ENCODE results near the gene ABCF2.

Gene ABCF2

DNA sequence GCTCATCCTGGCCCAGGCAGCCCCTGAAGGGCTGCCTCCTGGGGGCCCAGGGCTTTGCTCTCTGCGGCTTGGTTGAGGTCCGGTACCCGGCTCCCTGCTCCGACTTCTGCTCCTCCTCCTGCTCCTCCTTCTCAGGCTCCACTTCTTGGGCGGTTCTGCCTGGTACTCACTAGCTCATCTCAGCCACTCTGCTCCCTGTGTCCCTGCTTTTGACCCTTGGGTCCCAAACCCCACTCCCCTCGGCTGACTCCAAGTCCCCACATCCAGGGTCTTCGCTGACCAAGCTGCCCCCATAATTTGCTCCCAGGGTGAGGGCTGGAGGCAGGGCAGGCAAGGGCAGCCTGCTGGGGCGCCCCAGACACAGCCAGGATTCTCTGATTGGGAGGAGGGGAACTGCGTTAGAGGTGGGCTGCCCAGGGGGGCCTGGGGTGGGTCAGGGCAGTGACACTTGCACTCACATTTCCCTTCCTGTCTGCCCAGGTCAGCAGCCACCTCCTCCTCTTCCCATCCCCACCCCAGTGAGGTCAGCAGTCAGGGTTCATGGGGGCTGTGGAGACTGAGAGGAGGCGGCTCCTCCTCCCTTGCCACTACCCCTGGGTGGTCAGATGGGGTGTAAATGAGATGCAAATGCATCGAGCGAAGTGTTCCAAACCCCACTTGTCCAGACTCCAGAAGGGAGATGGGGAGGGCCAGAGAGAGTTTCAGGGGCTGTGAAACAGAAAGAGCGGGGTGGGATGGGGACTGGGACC is 19.3 kb upstream of the ABCF2 start:
- Histone ChIP-seq H3K36me3 (ENCODE audit: control insufficient read depth in 4 of 4, insufficient read depth in 4 of 4, low read length in 3 of 4) (peaks cover 0 to 4% (median 2%) of the 10 kb centered on the region in 4 experiments), H3K9me3 (ENCODE audit: control extremely low read depth in 1 of 5, control insufficient read depth in 4 of 5, insufficient read depth in 2 of 5, low read depth in 1 of 5, low read length in 4 of 5) (no peaks in the 10 kb centered on the region), H3K4me3 (ENCODE audit: control insufficient read depth in 1 of 7, extremely low read depth in 1 of 7, insufficient read depth in 4 of 7, low read depth in 2 of 7, low read length in 6 of 7) (peak overlapping the region in 1 of 7 experiments; percentile 15), H3K27me3 (replicated peaks in 2 of 5; ENCODE audit: control insufficient read depth in 4 of 5, insufficient read depth in 5 of 5, low read length in 4 of 5) (peaks cover 0 to 66% (median 35%) of the 10 kb centered on the region in 5 experiments), H3K27ac (ENCODE audit: insufficient read depth in 1 of 2, low read depth in 1 of 2, low read length in 2 of 2, poor library complexity in 1 of 2, severe bottlenecking in 2 of 2) (no peak overlapping the region), H3K4me1 (ENCODE audit: control extremely low read depth in 1 of 4, control insufficient read depth in 4 of 4, insufficient read depth in 4 of 4, low read length in 3 of 4) (peaks cover 5 to 59% (median 56%) of the 10 kb centered on the region in 4 experiments)
- 64% methylated on average over 8 of the region's 13 CpGs for WGBS (ENCODE audit: insufficient coverage)
- POLR2A ChIA-PET, result interaction anchor here (1.0 kb wide), 1 partner anchor 27 kb away, joined by 3 read pairs; no protein-coding TSS in a partner anchor
- CTCF ChIA-PET, result interaction anchor here (0.8 to 7.9 kb wide), 19 partner anchors 8 to 116 kb away, joined by 3 to 98 read pairs (median 5); partner anchors contain the start of gene CHPF2
- DNase-seq, result no peak

DNA sequence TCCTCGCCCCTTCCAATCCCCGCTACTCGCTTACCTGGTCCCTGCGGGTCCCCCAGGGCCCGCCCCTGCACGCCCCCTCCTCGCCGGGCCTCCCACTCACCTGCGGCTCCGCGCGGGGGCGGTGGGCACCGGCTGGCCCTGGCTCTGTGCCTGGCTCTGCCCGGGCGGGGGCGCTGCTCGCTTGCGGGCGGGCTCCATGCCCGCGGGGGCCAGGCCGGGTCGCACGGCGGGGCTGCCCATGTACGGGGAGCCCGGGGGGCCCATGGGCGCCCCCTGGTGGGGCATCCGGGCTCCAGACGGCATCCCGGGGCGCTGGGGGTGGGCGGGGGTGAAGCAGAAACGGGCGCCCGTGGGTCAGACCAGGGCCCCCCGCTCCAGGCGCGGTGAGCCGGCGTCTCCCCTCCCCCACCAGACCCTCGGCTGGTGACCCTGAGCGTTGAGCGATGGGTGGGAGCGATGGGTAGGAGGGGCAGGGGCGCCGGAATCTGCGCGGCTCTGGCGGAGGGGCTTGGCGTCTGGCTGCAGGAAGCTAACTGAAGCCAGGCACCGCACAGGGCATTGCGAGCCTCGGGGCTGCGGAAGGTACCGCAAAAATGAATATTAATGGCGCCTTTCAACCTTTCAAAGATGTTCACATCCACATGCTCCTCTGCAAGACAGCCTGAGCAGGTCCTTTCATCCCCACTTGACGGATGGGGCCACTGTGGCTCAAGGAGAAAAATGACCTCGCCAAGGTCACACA is 18.5 kb upstream of the ABCF2 start:
- POLR2A ChIA-PET, result interaction anchor here (0.6 kb wide), 1 partner anchor 10 kb away, joined by 4 read pairs; no protein-coding TSS in a partner anchor
- Histone ChIP-seq H3K4me1 (ENCODE audit: control extremely low read depth in 1 of 4, control insufficient read depth in 4 of 4, insufficient read depth in 4 of 4, low read length in 3 of 4) (peaks cover 5 to 56% (median 55%) of the 10 kb centered on the region in 4 experiments), H3K36me3 (ENCODE audit: control insufficient read depth in 4 of 4, insufficient read depth in 4 of 4, low read length in 3 of 4) (peaks cover 0 to 9% (median 5%) of the 10 kb centered on the region in 4 experiments)

DNA sequence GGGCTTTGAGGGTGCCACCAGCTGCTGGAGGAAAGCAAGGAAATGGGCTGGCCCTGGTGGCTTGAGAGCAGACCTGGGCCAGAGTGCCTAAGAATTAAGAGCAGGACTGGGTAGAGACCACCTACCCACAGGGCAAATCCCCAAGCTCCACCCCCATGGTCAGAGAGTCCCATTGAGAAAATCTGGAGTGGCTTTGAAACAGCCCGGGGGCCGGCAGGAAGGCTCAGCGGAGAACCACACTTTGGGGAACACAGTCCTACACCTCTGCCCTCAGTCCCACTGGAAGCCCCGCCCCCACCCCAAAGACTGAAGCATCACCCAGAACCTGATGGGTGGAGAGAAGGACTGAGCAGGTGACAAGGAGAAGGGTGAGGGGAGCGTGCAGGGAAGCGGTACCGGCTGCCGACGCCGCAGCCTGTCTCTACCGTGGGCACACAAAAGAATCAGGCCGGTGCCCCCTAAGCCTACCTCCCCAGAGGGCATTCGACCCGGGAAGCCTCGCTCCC is 17.9 kb upstream of the ABCF2 start:
- H3K36me3 ChIP-seq (ENCODE audit: control insufficient read depth in 4 of 4, insufficient read depth in 4 of 4, low read length in 3 of 4), result peaks cover 0 to 15% (median 8%) of the 10 kb centered on the region in 4 experiments
- 6% methylated on average over 8 of the region's 15 CpGs for WGBS (ENCODE audit: insufficient coverage)
- ChIA-PET CTCF (interaction anchor here (0.8 to 7.9 kb wide), 31 partner anchors 10 to 637 kb away, joined by 3 to 98 read pairs (median 6); partner anchors contain the start of genes ABCF2, CHPF2 and H2BK1), POLR2A (interaction anchor here (1.1 to 2.1 kb wide), 2 partner anchors 11 to 18 kb away, joined by 3 to 15 read pairs; partner anchors contain the start of genes ABCF2 and CHPF2)
- H3K27ac ChIP-seq (ENCODE audit: insufficient read depth in 1 of 2, low read depth in 1 of 2, low read length in 2 of 2, poor library complexity in 1 of 2, severe bottlenecking in 2 of 2), result no peak overlapping the region
- H3K9me3 ChIP-seq (ENCODE audit: control extremely low read depth in 1 of 5, control insufficient read depth in 4 of 5, insufficient read depth in 2 of 5, low read depth in 1 of 5, low read length in 4 of 5), result no peaks in the 10 kb centered on the region
- no peak for DNase-seq
- H3K27me3 ChIP-seq (replicated peaks in 2 of 5; ENCODE audit: control insufficient read depth in 4 of 5, insufficient read depth in 5 of 5, low read length in 4 of 5), result peaks cover 0 to 52% (median 21%) of the 10 kb centered on the region in 5 experiments
- H3K4me3 ChIP-seq (ENCODE audit: control insufficient read depth in 1 of 7, extremely low read depth in 1 of 7, insufficient read depth in 4 of 7, low read depth in 2 of 7, low read length in 6 of 7), result peak overlapping the region in 5 of 7 experiments; percentile 32 to 62 (median 46)
- H3K4me1 ChIP-seq (ENCODE audit: control extremely low read depth in 1 of 4, control insufficient read depth in 4 of 4, insufficient read depth in 4 of 4, low read length in 3 of 4), result peaks cover 5 to 56% (median 55%) of the 10 kb centered on the region in 4 experiments

More for the DNA sequence above, 18.5 kb upstream of the ABCF2 start:
- 5% methylated on average over 39 of the region's 60 CpGs for WGBS (ENCODE audit: insufficient coverage)
- CTCF ChIA-PET, result interaction anchor here (0.8 to 7.9 kb wide), 23 partner anchors 9 to 637 kb away, joined by 3 to 98 read pairs (median 5); partner anchors contain the start of genes CHPF2 and H2BK1
- peaks cover 0 to 59% (median 27%) of the 10 kb centered on the region in 5 experiments for H3K27me3 ChIP-seq (replicated peaks in 2 of 5; ENCODE audit: control insufficient read depth in 4 of 5, insufficient read depth in 5 of 5, low read length in 4 of 5)
- peak; percentile 61 to 72 (median 71) for DNase-seq
- H3K27ac ChIP-seq (ENCODE audit: insufficient read depth in 1 of 2, low read depth in 1 of 2, low read length in 2 of 2, poor library complexity in 1 of 2, severe bottlenecking in 2 of 2), result no peak overlapping the region
- no peaks in the 10 kb centered on the region for H3K9me3 ChIP-seq (ENCODE audit: control extremely low read depth in 1 of 5, control insufficient read depth in 4 of 5, insufficient read depth in 2 of 5, low read depth in 1 of 5, low read length in 4 of 5)
- H3K4me3 ChIP-seq (ENCODE audit: control insufficient read depth in 1 of 7, extremely low read depth in 1 of 7, insufficient read depth in 4 of 7, low read depth in 2 of 7, low read length in 6 of 7), result peak overlapping the region in 5 of 7 experiments; percentile 32 to 62 (median 46)

DNA sequence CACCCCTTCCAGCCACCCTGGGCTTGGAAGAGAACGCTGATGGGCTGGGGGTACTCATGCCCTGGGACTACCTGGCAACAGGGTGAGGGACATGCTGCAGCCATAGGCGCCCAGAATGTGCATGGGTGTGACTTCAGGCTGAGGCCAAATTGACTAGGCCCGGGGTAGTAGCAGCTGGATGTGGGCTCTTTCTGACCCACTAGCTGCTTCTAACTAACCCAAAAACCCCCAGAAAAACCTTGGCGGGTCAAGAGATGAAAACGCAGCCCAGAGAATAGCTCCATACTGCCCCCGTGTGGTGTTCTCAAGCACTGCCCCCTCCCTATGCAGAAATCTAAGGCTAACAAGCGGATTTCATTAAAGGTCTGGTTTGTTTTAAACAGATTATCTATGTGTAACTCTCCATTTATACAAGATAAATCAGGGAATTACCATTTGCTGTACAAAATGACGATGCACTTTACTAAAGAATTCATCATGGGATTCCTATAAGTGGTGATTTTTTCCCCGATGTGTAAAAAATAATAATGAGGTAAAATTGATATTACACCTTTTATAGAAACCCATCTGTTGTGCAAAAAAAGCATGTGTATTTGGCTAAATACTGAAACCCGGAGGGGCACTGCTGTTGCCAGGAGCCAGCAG is 17.3 kb upstream of the ABCF2 start:
- Histone ChIP-seq H3K4me1 (ENCODE audit: control extremely low read depth in 1 of 4, control insufficient read depth in 4 of 4, insufficient read depth in 4 of 4, low read length in 3 of 4) (peaks cover 5 to 53% (median 50%) of the 10 kb centered on the region in 4 experiments), H3K36me3 (ENCODE audit: control insufficient read depth in 4 of 4, insufficient read depth in 4 of 4, low read length in 3 of 4) (peaks cover 3 to 20% (median 13%) of the 10 kb centered on the region in 4 experiments), H3K27ac (ENCODE audit: insufficient read depth in 1 of 2, low read depth in 1 of 2, low read length in 2 of 2, poor library complexity in 1 of 2, severe bottlenecking in 2 of 2) (no peak overlapping the region), H3K4me3 (ENCODE audit: control insufficient read depth in 1 of 7, extremely low read depth in 1 of 7, insufficient read depth in 4 of 7, low read depth in 2 of 7, low read length in 6 of 7) (peak overlapping the region in 2 of 7 experiments; percentile 51 to 56), H3K27me3 (replicated peaks in 2 of 5; ENCODE audit: control insufficient read depth in 4 of 5, insufficient read depth in 5 of 5, low read length in 4 of 5) (peaks cover 0 to 46% (median 20%) of the 10 kb centered on the region in 5 experiments), H3K9me3 (ENCODE audit: control extremely low read depth in 1 of 5, control insufficient read depth in 4 of 5, insufficient read depth in 2 of 5, low read depth in 1 of 5, low read length in 4 of 5) (no peaks in the 10 kb centered on the region)
- ChIA-PET POLR2A (interaction anchor here (1.1 to 2.1 kb wide), 2 partner anchors 11 to 18 kb away, joined by 3 to 15 read pairs; partner anchors contain the start of genes ABCF2 and CHPF2), CTCF (interaction anchor here (0.6 to 7.9 kb wide), 41 partner anchors 10 to 638 kb away, joined by 3 to 98 read pairs (median 5); partner anchors contain the start of genes ABCF2, CHPF2, GBX1 and H2BK1)
- WGBS (ENCODE audit: insufficient coverage), result 23% methylated on average over 4 of the region's 10 CpGs
- peak; percentile 72 to 85 (median 77) for DNase-seq

DNA sequence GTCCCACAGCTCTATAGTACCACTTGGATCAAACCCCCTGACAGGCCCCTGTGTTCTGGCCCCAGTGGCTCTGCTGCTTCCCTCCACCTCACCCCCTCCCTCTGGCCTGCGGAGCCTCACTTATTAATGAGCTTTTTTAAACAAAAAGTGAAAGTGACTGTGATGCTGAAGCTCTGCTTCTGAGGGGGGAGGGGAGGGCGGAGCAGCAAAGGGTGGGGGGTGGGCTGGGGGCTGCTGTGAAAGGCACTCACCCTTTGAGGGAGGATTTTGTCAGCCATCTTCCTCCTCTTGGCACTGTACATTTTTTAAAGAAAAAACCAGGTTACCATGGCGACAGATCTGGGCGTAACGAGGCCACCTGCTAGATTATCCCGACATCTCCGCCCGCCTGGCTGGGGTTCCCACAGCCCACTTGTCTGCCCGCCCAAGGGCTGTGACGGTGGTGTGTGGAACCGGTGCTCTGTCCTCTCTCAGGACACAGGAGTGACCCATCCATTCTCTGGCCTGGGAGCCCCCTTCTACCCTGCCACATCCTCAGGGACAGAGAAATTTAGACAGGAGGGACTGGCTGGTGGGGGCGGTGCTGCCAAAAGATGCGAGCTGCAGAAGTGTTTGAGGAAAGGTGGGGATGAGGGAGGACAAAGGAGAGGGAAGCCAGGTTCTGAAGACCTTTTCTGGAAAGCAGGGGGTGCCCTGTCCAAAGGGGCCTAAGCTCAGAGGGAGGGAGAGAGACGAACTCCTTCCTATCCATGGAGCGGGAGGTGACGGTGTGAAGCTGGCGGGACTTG is 16.6 kb upstream of the ABCF2 start:
- Histone ChIP-seq H3K36me3 (ENCODE audit: control insufficient read depth in 4 of 4, insufficient read depth in 4 of 4, low read length in 3 of 4) (peaks cover 5 to 27% (median 20%) of the 10 kb centered on the region in 4 experiments), H3K9me3 (ENCODE audit: control extremely low read depth in 1 of 5, control insufficient read depth in 4 of 5, insufficient read depth in 2 of 5, low read depth in 1 of 5, low read length in 4 of 5) (no peaks in the 10 kb centered on the region), H3K27me3 (replicated peaks in 2 of 5; ENCODE audit: control insufficient read depth in 4 of 5, insufficient read depth in 5 of 5, low read length in 4 of 5) (peaks cover 0 to 44% (median 20%) of the 10 kb centered on the region in 5 experiments), H3K27ac (ENCODE audit: insufficient read depth in 1 of 2, low read depth in 1 of 2, low read length in 2 of 2, poor library complexity in 1 of 2, severe bottlenecking in 2 of 2) (no peak overlapping the region), H3K4me1 (ENCODE audit: control extremely low read depth in 1 of 4, control insufficient read depth in 4 of 4, insufficient read depth in 4 of 4, low read length in 3 of 4) (peaks cover 5 to 46% (median 44%) of the 10 kb centered on the region in 4 experiments), H3K4me3 (ENCODE audit: control insufficient read depth in 1 of 7, extremely low read depth in 1 of 7, insufficient read depth in 4 of 7, low read depth in 2 of 7, low read length in 6 of 7) (peak overlapping the region in 5 of 7 experiments; percentile 21 to 63 (median 51))
- 10% methylated on average over 13 of the region's 17 CpGs for WGBS (ENCODE audit: insufficient coverage)
- CTCF ChIA-PET, result interaction anchor here (0.6 to 7.9 kb wide), 42 partner anchors 9 to 152 kb away, joined by 3 to 98 read pairs (median 6); partner anchors contain the start of genes ABCF2, CHPF2, GBX1 and H2BK1
- POLR2A ChIA-PET, result interaction anchor here (1.1 to 2.1 kb wide), 2 partner anchors 10 to 17 kb away, joined by 3 to 15 read pairs; partner anchors contain the start of genes ABCF2 and CHPF2
- peak; percentile 63 to 80 (median 79) for DNase-seq

Data from common myeloid progenitor, CD34-positive (primary cell).